Upper lobe of left lung (tissue), 4 donors: ENCODE measurements around the gene B3GALT5.

ENCODE experiments used
- EP300 ChIP-seq, 4 donors: sonication (generic); formaldehyde crosslinking; IDR thresholded peaks; one replicate each; pipeline ENCODE4 v1.5.1; 2017; ENCODE audit warnings: antibody characterized with exemption in 4 of 4, control low read depth in 2 of 4
- POLR2A ChIP-seq, 4 donors: fragments of 450-650 bp; IDR thresholded peaks; one replicate each; pipeline ENCODE4 v1.5.1; 2016 to 2017; ENCODE audit warnings: antibody characterized with exemption in 4 of 4, mild to moderate bottlenecking in 2 of 4
- POLR2AphosphoS5 ChIP-seq, 2 donors: sonication (generic); formaldehyde crosslinking; IDR thresholded peaks; one replicate each; pipeline ENCODE4 v1.5.1; 2017; ENCODE audit warnings: antibody characterized with exemption in 2 of 2
- TF ChIP-seq, protein P1 (sequence below), 6 experiments: fragments of 450-650 bp in 4 of 6; fragments of 200-600 bp in 2 of 6; sonication (generic) in 2 of 6; IDR thresholded peaks; one replicate each; pipeline ENCODE4 v1.5.1; 2016 to 2019; ENCODE audit warnings: antibody characterized with exemption in 6 of 6

DNA sequence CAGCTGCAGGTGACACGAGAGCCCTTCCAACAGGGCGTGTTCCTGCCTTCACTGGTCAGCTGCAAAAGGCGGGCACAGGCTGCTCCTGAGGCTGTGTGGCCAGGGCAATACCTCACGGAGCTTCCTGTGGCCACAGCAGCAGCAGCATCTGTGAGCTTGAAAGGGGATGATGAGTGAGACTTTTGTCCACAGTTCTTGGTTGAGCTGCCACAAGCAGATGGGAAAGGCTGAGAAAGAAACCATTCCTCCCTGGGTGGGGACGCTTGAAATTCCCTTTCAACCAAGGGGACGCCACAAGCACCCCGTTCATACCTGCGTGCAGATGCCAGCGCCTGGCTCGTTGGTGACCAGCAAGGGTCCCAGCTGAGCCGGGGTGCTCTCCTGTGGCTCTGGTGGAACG, 37.6 kb downstream of the B3GALT5 start:
- TF ChIP-seq, protein P1, sequence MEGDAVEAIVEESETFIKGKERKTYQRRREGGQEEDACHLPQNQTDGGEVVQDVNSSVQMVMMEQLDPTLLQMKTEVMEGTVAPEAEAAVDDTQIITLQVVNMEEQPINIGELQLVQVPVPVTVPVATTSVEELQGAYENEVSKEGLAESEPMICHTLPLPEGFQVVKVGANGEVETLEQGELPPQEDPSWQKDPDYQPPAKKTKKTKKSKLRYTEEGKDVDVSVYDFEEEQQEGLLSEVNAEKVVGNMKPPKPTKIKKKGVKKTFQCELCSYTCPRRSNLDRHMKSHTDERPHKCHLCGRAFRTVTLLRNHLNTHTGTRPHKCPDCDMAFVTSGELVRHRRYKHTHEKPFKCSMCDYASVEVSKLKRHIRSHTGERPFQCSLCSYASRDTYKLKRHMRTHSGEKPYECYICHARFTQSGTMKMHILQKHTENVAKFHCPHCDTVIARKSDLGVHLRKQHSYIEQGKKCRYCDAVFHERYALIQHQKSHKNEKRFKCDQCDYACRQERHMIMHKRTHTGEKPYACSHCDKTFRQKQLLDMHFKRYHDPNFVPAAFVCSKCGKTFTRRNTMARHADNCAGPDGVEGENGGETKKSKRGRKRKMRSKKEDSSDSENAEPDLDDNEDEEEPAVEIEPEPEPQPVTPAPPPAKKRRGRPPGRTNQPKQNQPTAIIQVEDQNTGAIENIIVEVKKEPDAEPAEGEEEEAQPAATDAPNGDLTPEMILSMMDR (IDR thresholded peaks at IDR 0.05) = no peak
- no peak for TF ChIP-seq POLR2A (IDR thresholded peaks at IDR 0.05)
- TF ChIP-seq EP300 (IDR thresholded peaks at IDR 0.05) = no peak
- no peak for TF ChIP-seq POLR2AphosphoS5 (IDR thresholded peaks at IDR 0.05)
